ENCODE measurements around the gene LCOR.

LCOR gene

DNA sequence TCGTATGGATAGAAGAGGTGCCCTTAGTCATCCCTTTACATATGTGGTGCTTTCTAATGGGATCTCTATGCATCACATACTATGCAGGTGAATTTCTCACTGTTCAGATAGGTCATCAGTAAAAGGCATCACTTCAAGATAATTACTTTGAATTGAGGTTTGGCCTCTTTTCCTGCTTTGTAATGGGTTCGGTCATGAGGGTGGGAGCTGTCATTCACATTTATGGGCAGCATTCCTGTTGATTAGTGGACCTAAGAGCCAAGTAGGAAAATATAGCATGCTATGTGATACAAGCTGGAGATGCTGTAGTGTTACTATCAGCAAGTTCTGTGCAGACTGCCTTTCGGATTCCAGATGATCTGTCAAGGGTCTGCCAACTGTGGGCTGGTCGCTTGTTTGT, 156.3 kb downstream of the LCOR start:
- DNase-seq, result no peak

DNA sequence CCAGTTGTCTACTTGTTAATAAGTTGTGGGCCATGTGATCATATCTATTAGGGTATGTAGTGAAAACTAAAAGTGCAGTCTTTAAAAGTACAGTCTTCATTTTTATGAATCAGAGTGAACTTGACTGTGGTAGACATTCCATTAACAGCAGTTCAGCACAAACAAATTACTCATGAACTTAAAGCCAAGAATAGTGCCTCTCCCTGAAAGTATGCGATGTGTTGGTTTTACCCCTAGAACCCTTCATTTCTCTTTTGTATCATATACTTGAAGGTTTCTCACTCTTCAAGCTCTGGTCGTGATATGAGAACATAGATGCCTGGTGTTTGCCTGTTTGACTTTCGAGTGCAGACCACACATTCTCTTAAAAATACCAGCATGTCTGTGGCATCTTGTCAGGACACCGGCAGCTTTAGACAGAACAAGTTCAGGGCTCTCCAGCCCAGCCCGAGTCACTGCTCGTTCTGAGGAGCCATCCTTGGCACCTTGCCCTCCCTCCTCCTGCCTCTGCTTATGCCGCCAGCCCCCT, 159.3 kb downstream of the LCOR start:
- no peak for DNase-seq

DNA sequence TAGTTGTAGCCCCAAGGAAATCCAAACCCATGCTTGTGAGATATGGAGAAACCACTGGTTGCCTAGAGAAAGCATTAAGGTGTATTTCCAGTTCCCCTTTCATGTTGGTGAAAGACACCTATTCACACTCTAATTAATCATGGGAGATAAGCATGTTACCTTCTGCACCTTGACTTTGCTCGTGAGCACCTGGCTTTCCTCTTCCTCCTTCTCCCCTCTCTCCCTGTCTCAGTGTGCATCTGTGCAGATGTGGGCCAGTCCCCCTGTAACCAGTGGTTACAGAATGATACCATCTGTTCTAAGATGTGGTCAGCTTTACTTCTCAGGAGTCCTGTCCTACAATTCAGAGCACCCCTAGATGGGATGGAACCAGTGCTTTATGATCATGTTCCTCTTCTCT, 160.6 kb downstream of the LCOR start:
- no peak for DNase-seq

DNA sequence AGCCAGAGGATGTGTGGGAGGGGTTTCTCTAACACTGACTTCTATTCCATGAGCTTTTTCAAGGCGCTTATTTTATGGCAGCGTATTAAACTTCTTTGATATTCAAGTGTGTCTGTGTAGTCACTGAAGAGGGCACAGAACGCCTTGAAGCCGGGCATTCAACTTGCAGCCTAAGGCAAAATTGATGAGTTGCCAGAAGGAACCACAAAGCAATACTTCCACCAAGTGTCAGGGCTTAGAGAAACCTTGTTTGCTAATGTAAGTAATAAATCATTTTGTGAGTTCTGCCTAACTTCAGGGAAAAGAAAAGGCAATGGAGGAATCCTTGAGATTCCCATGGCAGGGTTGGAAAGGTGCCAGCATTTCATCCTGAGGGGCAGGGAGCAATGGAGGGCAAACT, 163.8 kb downstream of the LCOR start:
- DNase-seq, result no peak

DNA sequence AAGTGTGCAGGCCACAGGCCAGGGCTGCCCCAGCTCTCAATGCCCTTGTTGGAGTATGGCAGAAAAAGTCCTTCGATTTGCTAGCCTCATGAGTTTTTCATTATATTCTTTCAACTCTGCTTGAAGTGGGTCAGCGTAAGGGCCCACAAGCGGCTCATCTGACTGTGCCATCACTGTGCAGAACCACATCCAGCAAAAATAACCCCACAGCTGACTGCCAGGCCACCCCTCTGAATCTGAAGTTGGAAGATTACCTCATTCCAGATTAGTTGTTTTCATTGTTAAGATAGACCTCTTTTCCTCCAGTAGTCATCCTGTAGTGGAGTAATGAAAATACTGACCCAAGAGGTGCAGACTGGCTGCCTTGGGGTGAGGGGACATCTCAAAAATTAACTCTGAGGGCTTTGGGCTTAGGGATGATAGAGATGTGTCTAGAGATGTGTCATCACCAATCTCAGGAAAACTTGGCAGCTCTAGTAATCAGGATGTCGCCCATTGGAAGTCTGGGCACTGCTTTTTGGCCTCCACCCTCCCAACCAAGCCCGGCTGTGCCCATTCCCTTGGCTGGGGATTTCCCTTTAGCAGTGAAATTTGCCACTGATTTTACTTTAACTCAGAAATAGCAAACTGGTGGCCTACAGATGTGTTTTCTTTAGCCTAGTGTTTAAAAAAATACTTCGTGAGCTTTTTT, 164.3 kb downstream of the LCOR start:
- DNase-seq, result no peak

DNA sequence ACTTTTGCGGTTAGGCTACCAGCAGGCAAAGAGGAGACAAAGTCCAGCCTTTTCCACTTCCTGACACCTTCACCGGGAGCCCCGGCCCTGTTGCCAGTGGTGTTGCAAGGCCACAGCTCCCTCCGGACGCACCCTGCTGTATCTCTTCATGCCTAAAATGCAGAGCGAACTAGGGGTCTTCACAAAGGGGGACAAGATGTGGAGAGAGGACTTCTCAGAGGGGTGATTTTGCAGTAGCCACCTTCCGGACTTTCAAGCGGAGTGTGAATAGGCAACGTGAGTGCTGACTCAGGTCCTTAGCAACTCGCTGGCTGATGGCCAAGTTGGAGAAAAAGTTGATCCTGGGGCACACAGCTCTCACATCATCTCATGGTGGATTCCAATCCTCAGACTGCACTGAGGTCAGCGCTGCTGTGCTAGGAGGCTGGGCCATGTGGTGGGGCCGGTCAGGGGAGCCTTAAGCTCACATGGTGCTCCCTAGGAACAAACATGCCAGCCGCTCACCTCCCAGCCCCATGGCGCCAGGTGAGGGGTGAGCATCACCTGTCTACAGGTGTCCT, 166.3 kb downstream of the LCOR start:
- DNase-seq, result no peak

DNA sequence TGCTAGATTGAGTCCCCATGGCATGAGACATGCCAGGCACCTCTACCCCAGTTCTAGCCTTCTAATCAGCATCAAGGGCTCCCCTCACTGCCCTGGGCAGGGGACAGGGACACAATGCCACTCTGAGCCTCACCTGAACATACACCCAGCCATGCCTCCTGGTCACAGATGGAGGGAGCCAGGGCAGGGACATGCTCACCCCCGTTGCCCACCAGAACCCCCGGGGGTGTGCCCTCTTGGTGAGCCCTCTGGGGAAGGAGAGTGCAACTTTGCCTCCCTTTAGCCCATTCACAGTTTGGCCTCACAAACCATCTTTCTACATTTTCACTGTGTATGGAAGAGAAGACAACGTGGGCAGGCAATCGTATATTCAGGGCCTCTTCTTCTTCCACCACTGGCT, 167.2 kb downstream of the LCOR start:
- DNase-seq, result no peak

DNA sequence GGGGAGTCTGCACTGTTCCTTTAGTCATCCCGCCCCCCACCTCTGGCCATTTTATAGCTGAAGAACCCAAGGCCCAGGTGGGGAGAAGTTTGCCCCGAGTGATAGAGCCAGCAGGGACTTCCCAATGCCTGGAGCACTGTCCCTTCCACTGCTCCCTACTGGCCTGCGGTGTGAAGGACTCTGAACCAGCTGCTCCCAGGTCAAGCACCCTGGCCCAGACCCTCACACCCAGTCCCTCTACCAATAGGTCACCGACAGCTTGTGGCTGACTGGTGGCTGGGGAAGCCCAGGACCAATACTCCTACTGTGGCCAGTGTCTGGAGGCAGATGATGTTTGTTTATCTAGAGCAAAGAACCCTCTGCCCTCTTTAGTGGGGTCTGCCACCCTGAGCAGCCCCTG, 167.9 kb downstream of the LCOR start:
- DNase-seq, result no peak

DNA sequence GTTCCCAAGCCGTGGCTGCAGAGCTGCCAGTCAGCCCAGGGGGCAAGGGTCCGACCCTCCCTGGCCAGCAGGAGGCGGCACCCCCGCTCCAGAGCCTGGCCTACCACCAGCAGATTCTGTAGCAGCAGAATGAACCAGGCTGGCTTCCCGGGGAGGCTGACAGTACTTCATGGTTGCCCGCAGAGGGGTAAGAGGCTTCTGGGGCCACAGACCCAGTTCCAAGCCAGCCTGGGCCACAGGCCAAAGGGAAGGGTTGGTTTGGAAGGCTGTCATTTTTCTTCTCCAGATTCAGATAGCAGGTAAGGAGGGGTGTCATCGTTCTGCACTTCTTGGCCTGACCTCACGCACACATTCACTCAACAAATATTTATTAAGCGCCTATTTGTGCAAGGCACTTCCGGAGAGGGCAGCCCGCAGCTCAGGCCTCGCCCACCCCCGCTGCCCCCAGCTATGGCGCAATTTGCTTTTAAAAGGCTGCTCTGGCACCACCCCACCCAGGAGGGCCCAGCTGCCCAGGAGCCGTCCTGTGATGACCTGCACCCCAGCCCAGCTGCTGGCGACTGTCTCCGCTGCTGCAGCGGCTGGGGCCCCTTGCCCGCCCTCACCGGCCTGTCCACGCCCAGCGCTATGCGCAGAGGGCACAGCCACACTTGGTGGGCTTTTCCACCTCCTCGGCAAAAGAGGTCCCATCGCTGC, 168.5 kb downstream of the LCOR start:
- no peak for DNase-seq

DNA sequence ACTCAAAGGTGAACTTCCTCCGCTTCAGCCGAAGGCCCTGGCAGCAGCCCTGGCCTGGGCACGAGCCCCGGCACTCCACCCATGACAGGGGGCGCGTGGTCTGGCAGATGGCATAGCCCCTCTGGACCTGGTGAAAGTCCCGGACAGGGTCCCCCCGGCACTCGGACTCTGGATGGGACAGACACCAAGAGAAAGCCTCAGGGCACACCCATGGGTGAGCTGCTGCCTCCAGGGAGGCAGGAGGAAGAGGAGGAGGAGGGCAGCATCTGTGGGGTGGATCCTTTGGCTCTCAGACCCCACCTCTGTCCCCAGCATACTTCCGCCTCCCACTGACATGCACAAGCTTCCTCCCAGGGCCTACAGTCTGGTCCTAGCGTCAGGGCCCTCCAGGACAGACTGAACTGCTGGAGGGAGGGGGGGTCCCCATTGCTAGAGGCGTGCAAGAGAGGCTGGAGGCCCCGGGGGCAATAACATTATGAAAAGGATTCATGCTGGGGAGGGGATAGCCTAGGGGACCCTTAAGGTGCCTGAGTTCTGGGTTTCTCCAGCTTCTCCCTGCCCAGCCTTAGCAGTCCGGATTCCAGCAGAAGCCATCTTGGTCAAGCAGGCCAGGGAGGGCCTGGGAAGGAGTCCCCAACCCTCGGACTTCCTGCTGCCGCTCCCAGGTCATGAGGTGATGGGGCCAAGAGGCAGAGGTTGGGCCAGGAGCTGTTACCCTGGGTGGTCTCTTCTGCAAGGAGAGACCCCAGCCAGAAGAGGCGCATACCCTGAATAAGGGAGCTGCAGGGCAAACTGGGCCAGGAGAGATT, 169.3 kb downstream of the LCOR start:
- no peak for DNase-seq

DNA sequence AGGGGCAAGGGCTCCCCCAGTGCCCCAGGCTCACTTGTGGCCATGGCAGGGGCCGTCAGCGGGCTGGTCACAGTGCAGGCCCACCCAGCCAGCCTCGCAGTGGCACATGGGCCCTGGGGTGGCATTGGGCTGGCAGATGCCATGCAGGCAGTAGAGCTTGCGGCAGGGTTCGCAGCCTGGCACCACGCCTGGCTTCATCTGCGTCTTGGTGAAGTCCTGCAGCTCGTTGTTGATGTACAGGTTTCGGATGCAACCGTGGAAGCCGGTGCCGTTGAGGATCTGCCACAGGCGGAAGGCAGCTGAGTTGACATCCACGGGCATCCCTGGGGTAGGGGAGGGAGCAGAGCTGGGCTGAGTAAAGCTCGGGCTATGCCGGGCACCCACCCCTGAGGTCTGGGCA, 170.6 kb downstream of the LCOR start:
- no peak for DNase-seq

DNA sequence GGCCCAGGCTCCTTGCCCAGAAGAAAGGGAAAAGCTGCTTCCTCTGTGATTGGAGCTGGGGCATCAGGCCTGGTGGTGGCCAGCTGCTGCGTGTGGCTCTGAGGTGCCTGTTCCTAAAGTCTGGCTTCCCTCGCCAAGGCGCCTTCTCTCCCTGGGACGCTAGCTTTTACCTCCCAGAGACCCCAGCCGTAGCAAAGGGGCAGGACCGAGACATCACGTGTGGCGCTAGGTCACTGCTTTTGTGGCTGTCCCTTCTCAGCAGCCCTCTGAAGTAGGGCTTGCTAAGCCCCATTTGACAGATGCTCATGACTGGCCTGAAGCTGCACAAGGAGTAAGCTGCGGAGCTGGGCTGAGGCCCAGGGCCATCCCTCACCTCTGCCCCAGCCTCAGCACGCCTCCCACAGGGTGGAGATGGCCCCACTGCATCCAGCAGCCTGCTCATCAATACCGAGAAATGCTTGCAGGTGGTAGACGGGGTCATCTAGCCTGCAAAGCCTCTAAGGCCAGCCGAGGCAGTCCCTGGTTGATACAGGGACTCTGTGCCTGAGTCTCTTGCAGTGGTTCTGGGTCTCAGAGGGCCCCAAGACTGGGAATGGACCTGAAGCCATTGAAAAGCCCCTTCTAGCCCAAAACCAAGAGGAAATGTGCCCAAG, 171.2 kb downstream of the LCOR start:
- DNase-seq, result no peak

DNA sequence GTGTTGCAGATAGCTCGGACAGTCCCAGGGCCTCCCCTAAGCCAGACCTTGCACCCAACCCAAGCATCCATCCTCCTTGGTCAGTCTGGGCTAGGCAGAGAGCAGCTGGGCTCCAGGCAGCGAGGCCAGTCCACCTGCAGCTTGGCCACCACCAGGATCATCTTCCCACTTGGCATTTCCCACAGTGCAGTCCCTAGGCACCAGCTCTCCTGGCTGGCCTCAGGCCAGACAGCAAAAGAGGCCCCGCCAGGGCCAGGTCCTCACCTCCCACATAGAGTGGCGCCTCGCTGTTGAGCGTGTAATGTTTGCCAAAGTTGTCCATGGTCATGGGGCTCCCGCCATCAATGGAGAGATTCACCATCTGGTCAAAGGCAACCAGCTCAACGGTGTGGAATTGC, 171.7 kb downstream of the LCOR start:
- no peak for DNase-seq

DNA sequence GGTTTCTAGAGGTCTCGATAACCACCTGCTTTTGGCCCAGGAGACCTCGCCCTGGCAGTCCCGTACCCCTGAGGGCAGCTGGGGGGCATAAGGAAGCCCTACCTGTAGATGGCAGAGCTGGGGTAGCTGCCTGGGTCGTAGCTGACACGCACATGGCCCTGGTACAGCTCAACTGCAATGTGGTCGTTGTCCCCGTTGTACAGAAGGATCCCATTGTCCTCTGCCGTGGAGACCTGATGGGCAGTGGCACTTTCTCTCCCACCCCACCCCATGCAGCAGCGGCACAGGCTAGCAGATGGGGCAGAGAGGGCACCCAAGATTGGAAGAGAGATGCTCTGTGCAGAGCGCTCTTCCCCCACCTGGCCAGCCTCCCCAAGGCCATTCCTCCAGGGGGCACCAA, 172.5 kb downstream of the LCOR start:
- DNase-seq, result no peak

DNA sequence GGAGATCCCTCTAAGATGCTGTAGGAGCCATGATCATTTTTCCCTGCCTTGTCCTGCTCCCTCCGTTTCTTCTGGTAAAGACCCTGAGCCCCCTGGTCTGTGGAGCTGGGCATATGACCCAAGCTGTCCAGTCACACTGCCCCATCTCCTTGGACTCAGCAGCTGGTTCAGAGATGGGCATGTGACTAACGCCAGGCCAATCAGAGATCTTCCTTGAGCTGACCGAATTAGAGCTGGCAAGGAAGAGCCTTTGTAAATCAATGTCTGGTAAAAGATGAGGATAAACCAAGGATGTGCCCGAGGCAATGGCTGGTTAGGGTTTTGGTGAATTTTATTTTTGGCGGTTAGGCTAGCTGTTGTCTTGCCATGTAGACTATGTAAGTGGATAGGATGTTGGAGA, 173.3 kb downstream of the LCOR start:
- no peak for DNase-seq

DNA sequence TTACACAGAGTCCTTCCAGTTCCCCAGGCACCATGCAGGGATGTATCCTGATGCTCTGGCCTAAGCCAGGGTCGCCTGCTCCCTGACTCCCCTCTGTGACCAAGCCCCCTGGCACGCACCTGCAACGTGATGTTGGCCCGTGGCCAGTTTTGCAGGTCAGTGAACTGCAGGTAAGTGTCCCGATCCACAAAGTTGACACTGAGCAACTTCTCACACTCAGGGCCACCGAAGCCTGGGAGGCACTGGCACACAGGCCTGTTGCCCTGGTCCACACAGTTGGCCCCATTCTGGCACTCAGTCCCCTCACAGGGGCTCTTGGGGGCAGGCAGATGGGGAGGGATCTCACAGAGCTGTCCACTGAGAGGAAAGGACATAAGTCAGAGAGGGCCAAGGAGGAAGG, 174.3 kb downstream of the LCOR start:
- DNase-seq, result no peak

DNA sequence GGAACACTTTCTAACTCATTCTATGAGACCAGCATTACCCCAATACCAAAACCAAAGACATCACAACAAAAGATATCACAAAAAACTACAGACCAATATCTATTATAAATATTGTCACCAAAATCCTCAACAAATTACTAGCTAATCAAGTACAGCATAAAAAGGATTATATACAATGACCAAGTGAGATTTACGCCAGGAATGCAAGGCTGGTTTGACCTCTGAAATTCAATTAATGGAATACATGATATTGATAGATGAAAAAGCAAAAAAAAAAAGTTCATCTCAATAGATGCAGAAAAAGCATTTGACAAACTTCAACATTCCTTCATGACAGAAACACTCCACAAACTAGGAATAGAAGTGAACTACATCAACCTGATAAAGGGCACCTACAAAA, 175.3 kb downstream of the LCOR start:
- no peak for DNase-seq

DNA sequence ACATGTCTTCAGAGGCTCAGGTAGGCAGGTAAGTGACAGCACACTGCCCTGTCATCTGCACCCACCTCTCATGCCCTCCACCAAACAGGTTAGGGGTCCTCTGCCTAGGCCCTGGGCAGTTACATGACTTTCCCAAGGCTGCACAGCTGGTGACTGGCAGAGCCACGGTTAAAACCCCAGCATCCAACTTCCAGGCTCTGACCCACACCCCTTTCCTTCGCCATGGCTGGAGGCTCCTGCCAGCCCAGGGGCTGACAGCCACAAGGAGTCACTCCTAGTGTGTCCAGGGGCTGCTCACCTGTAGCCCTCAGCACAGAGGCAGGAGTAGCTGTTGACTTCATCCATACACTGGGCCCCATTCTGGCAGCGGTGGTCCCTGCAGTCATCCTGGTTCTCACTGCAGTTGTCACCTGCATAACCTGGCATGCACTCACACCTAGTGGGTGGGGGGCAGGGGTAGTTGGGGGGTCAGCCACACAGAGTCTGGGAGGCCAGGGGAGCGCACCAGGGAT, 178.7 kb downstream of the LCOR start:
- DNase-seq, result no peak

DNA sequence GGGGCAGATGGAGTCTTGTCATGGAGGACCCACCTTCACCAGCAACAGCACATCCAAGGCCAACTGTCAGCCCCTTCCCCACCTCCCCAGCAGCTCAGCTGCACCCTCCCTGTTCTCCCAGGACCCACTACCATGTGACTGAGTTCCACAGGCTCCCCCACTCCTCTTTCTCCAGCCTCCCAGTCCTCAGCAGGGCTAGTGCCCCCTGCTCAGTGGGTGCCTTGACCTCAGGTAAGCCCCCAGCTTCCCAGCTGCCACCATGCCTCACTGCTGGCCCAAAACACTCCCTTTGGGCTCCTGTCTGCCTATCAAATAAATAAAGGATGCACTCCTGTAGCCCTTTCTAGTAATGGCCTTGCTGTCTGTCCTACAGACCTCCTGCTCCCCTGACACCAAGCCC, 179.3 kb downstream of the LCOR start:
- no peak for DNase-seq

DNA sequence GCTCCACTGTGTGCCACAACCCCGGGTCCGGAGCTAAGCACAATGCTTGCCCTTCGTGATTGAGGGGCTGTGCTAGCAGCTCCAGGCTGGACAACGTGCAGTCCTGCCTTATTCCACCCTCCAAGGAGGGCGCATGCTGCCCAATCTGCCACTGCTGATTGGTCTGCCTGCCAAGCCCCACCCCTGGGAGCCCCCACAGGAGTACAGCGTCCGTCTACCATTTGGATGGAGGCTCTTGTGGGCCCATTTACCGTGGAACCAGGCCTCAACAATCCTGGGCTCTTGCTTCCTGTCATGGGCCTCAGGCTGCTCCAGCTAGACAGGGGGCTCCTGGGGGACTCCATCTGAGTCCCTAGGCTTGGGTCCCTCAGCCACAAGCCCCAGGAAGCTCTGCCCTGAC, 180.4 kb downstream of the LCOR start:
- peak; percentile 7 for DNase-seq

DNA sequence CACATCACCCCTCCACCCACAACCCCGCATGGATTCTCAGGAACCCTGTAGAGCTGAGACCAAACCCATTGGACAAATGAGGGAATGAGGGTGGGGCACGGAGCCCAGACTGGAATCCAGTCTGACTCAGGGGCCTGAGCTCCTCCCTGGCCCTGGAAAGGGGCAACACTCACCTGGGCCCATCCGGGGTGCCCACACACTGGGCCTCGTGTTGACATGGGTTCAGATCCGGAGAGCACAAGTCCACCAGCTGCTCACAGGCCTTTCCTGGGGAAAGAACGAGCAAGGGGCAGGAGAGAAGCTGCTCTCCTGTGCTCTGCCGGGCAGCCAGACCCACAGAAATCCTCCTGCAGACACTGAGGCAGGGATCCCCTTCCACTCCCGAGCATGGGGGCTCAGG, 181.5 kb downstream of the LCOR start:
- DNase-seq, result peak; percentile 6

DNA sequence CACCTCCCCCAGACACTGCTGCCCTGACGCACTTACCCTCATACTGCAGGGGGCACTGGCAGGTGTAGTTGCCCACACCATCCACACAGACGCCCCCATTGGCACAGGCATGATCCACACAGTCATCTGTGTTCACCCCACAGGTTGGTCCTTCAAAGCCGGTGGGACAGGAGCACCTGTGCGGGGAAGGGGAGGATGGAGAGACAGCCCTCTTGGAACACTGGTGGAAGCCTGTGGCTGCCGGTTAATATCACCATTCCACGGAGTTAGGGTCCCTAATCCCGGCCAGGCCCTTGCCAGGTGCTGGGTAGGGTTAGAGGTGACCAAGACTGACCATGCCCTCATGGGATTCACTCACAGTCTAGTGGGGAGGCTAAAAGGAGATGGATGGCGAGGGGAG, 181.9 kb downstream of the LCOR start:
- DNase-seq, result no peak

DNA sequence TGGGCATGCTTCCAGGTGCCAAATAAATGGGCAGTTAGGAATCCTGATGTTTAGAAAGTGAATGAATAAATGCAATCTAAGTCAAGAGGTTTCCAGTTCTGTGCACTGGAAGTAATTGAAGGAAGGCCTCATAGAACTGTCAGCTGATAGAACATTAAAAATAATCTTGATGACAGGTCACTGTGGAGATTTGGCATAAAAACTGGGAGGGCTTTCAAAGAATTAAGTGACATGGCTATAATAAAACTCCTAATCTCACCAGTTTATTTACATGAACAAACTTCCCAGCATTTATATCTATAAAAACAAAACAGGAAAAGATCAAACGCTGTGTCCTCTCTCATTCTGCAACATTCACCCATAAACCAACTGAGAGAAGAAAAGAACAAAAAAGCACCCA, 183.1 kb downstream of the LCOR start:
- no peak for DNase-seq

All from right hindlimb (tissue), 1 donor.